GM10266 (cell line): ENCODE results near the gene FCHO2.
A peak's percentile ranks its signal among the peaks of the same experiment; 100 is the strongest.
"Not testable (repeated sequence)": the region's sequence is repeated elsewhere in the genome, so short reads cannot be mapped to it uniquely, and the experiment has no call there.

ENCODE experiments used
- DNase-seq: peaks from one replicate; pipeline ENCODE4 v3.0.0; 2012; ENCODE audit errors: extremely low spot score
- TF ChIP-seq, protein P1 (sequence below): IDR thresholded peaks from 2 replicates; pipeline ENCODE4 v1.5.1; 2012; ENCODE audit warnings: mild to moderate bottlenecking, low read depth; ENCODE audit not compliant: control insufficient read depth, insufficient read depth; ENCODE audit errors: missing control alignments

The FCHO2 gene

DNA sequence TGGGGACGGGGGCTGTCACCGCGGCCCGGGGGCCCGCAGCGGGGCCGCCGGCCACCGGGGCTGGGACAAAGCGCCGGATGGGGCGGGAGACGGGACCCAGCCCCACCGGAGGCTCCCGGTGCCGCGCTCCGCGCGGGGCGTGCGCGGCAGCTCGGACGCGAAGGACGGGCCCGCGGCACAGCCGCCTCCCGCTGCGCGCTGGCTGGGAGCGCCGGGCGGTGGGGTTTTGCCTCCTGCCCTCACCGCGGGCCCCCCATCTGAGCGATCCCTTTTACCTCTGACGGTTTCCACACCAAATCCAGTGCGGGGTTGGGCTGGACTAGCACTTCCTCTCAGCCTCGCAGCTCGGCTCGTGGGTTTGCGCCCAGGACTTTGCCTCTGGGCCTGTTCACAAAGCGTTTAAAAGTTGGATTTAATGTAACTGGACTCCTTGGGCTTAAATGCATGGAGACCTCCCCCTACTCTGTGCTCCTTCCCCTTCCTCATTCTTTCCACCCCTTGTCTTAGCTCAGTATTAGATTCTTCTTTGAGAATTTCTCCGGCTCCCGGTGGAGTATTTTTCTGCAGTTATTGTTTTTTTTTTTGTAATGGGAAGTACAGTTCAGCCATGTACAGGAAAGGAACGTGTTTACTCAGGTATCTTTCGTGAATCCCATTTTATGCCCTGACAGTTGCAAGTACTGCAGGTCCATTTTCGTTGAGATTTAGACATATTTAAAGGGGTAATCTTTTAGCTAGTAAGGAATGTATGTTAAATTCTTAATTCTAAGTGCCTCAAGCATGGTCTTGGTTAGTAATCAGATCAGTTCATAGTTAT lies 691 bp downstream of the FCHO2 start:
- TF ChIP-seq, protein P1, sequence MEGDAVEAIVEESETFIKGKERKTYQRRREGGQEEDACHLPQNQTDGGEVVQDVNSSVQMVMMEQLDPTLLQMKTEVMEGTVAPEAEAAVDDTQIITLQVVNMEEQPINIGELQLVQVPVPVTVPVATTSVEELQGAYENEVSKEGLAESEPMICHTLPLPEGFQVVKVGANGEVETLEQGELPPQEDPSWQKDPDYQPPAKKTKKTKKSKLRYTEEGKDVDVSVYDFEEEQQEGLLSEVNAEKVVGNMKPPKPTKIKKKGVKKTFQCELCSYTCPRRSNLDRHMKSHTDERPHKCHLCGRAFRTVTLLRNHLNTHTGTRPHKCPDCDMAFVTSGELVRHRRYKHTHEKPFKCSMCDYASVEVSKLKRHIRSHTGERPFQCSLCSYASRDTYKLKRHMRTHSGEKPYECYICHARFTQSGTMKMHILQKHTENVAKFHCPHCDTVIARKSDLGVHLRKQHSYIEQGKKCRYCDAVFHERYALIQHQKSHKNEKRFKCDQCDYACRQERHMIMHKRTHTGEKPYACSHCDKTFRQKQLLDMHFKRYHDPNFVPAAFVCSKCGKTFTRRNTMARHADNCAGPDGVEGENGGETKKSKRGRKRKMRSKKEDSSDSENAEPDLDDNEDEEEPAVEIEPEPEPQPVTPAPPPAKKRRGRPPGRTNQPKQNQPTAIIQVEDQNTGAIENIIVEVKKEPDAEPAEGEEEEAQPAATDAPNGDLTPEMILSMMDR: no peak
- peak; percentile 61 for DNase-seq

DNA sequence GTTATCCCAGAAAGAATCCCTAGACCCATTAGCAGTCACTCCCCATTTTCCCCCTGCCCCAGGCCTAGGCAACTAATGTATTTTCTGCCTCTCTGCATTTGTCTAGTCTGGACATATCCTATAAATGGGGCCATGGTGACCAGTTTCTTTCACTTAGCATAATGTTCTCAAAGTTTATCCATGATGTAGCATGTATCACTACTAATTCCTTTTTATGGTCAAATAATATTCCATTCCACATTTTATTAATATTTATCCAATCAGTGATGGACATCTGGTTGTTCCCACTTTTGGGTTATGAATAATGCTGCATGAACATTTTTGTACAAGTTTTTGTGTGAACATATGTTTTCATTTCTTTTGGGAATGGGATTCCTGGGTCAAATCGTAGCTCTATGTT lies 1.5 kb downstream of the FCHO2 start:
- DNase-seq: no peak
- TF ChIP-seq, protein P1: no peak

DNA sequence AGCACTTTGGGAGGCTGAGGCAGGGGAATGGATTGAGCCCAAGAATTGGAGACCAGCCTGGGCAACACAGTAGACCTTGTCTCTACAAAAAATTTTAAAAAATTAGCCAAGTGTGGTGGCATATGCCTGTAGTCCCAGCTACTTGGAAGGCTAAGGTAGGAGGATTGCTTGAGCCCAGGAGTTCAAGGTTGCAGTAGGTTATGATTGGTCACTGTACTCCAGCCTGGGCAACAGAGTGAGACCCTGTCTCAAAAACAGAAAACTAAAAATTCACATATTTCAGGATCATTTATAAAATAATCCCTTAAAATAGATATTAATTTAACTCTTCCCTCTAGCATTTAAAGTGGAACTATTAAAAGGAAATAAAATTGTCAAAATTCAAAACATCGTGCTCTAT lies 3.4 kb downstream of the FCHO2 start:
- TF ChIP-seq, protein P1: no peak
- no peak for DNase-seq

GRCh38 chr5:72974481-72974880 lies 18.6 kb downstream of the FCHO2 start:
- DNase-seq: not testable (repeated sequence)

- not testable (repeated sequence) for DNase-seq
Measured at GRCh38 chr5:72976810-72977209, 21.0 kb downstream of the FCHO2 start.

- TF ChIP-seq, protein P1: no peak
Measured at GRCh38 chr5:72985719-72986118, 29.9 kb downstream of the FCHO2 start.

GRCh38 chr5:72988769-72989168 lies 32.9 kb downstream of the FCHO2 start:
- no peak for DNase-seq
- TF ChIP-seq, protein P1: no peak

More at GRCh38 chr5:72985719-72986118, 29.9 kb downstream of the FCHO2 start:
- no peak for DNase-seq

DNA sequence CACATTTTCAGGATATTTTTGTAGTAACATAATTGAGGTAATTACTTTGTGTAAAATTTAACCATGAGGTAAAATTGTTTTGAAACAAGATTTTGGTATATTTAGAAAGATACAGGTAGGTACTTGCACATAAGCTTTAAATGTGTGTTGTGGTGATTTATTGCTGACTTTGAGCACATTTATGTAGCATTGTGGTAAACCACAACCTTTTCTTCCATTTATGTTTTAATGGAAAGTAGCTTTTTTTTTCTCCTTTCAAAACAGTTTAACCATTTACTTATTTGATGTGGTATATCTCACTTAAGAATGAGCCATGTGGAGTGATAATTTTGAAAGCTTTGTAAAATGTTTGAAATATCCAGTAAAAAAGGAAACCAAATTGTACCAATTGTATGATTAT lies 35.6 kb downstream of the FCHO2 start:
- TF ChIP-seq, protein P1: no peak
- DNase-seq: no peak
